AG10803 (cell line): ENCODE results near the gene NKX2-8.

Source experiments
- DNase-seq: peaks from one replicate; pipeline ENCODE4 v3.0.0; 2010; ENCODE audit warnings: low read depth
- H3K4me3 ChIP-seq: 2 replicates; pipeline ENCODE4 v1.5.1; 2011; ENCODE audit warnings: mild to moderate bottlenecking, low read length, control low read depth
- CTCF ChIP-seq: conservative IDR thresholded peaks from 2 replicates; pipeline ENCODE4 v1.5.1; 2011; ENCODE audit warnings: mild to moderate bottlenecking, low read length, control low read depth, inconsistent platforms

Gene NKX2-8

GRCh38 chr14:36580141-36580855 lies 2.1 kb downstream of the NKX2-8 start:
- no peak for DNase-seq
- no peak overlapping the region for H3K4me3 ChIP-seq
- TF ChIP-seq CTCF, result no peak

GRCh38 chr14:36579573-36580140 lies 2.8 kb downstream of the NKX2-8 start:
- H3K4me3 ChIP-seq, result no peak overlapping the region
- TF ChIP-seq CTCF, result no peak
- DNase-seq, result no peak

GRCh38 chr14:36579001-36579555 lies 3.3 kb downstream of the NKX2-8 start:
- no peak for DNase-seq
- no peak for TF ChIP-seq CTCF
- H3K4me3 ChIP-seq, result no peak overlapping the region

- no peak overlapping the region for H3K4me3 ChIP-seq
- DNase-seq, result no peak
- TF ChIP-seq CTCF, result no peak
Observed at GRCh38 chr14:36570065-36570464, 12.3 kb downstream of the NKX2-8 start.

- no peak overlapping the region for H3K4me3 ChIP-seq
- TF ChIP-seq CTCF, result peak; percentile 86
- peak; percentile 11 for DNase-seq
Observed at GRCh38 chr14:36556811-36557433, 25.5 kb downstream of the NKX2-8 start.

GRCh38 chr14:36555998-36556743 lies 26.2 kb downstream of the NKX2-8 start:
- no peak overlapping the region for H3K4me3 ChIP-seq
- DNase-seq, result no peak
- TF ChIP-seq CTCF, result no peak
